MM.1S (cell line): ENCODE results near the gene KIF5A.
"Not testable (repeated sequence)": the region's sequence is repeated elsewhere in the genome, so short reads cannot be mapped to it uniquely, and the experiment has no call there.

Experiments
- EZH2phosphoT487 ChIP-seq: fragments of 300-600 bp; sonication (generic); IDR thresholded peaks from 2 replicates; pipeline ENCODE4 v1.6.1; 2018; ENCODE audit warnings: antibody characterized with exemption, low read length
- TF ChIP-seq, protein P1 (sequence below): fragments of 300-600 bp; sonication (generic); IDR thresholded peaks from 2 replicates; pipeline ENCODE4 v1.5.1; 2016; ENCODE audit warnings: antibody characterized with exemption, low read length, mixed read lengths

- TF ChIP-seq, protein P1, sequence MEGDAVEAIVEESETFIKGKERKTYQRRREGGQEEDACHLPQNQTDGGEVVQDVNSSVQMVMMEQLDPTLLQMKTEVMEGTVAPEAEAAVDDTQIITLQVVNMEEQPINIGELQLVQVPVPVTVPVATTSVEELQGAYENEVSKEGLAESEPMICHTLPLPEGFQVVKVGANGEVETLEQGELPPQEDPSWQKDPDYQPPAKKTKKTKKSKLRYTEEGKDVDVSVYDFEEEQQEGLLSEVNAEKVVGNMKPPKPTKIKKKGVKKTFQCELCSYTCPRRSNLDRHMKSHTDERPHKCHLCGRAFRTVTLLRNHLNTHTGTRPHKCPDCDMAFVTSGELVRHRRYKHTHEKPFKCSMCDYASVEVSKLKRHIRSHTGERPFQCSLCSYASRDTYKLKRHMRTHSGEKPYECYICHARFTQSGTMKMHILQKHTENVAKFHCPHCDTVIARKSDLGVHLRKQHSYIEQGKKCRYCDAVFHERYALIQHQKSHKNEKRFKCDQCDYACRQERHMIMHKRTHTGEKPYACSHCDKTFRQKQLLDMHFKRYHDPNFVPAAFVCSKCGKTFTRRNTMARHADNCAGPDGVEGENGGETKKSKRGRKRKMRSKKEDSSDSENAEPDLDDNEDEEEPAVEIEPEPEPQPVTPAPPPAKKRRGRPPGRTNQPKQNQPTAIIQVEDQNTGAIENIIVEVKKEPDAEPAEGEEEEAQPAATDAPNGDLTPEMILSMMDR: not testable (repeated sequence)
- not testable (repeated sequence) for TF ChIP-seq EZH2phosphoT487
These were observed 43.3 kb upstream of the KIF5A start for GRCh38 chr12:57506541-57506940.
